ENCODE data around the gene GPC5. TPM values are rescaled to one million over a fixed set of nuclear protein-coding genes. Genes with fewer than 3 reads are reported as not detected.

The GPC5 gene
- total RNA-seq, 1 donor from 2014 or later = 0.07 TPM

DNA sequence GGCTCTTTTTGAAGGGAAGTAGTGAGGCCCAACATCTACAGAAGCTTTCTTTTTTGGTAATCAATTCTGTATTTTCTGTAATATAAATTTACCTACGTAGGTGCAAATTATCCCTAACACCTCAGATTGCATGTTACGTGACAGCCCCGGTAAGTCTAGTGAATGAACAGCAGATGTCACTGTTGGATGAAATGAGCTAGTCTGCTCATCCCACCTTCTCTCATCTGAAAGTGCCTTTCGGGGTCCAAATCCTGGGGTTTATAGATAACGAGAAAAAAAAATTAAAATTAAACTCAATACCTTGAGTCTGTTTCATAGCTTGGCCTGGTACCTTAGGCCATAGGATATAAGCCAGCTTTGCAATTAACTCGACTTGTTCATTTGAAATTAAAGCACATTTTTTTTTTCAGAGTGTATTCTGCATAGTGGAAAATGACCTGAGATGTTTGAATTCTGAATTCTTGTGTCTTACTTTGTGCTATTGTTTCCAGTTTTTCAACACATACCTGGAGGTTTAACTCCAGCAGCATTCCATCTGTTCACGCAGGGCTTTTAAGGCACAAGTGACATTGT lies 548.2 kb downstream of the GPC5 start:
- Histone ChIP-seq H3K4me1 (no peaks in the 10 kb centered on the region), H3K9me3 (ENCODE audit: low read depth) (no peaks in the 10 kb centered on the region), H3K4me3 (no peak overlapping the region), H3K36me3 (no peaks in the 10 kb centered on the region), H3K27ac (no peak overlapping the region), H2AFZ (replicated peaks) (peak overlapping the region; percentile 14), H3K4me2 (no peak overlapping the region), H3K27me3 (peaks cover 11% of the 10 kb centered on the region), H3K79me2 (ENCODE audit: low read depth) (no peaks in the 10 kb centered on the region), H4K20me1 (ENCODE audit: low read depth) (no peaks in the 10 kb centered on the region), H3K9ac (no peak overlapping the region), H3F3A (ENCODE audit: low read depth) (no peaks in the 10 kb centered on the region)
- Mint-ChIP-seq H3K9me3 (no peaks in the 10 kb centered on the region), H3K36me3 (no peaks in the 10 kb centered on the region), H3K27me3 (ENCODE audit: insufficient read depth, low read depth) (peaks cover 5% of the 10 kb centered on the region), H3K4me1 (no peaks in the 10 kb centered on the region), H3K4me3 (no peak overlapping the region), H3K27ac (no peak overlapping the region)
- DNase-seq (ENCODE audit: low spot score) = peak; percentile 63
- TF ChIP-seq EZH2phosphoT487 (IDR thresholded peaks at IDR 0.05) (no peak), EZH2 (IDR thresholded peaks at IDR 0.05) (no peak)
- TF ChIP-seq, protein P1, sequence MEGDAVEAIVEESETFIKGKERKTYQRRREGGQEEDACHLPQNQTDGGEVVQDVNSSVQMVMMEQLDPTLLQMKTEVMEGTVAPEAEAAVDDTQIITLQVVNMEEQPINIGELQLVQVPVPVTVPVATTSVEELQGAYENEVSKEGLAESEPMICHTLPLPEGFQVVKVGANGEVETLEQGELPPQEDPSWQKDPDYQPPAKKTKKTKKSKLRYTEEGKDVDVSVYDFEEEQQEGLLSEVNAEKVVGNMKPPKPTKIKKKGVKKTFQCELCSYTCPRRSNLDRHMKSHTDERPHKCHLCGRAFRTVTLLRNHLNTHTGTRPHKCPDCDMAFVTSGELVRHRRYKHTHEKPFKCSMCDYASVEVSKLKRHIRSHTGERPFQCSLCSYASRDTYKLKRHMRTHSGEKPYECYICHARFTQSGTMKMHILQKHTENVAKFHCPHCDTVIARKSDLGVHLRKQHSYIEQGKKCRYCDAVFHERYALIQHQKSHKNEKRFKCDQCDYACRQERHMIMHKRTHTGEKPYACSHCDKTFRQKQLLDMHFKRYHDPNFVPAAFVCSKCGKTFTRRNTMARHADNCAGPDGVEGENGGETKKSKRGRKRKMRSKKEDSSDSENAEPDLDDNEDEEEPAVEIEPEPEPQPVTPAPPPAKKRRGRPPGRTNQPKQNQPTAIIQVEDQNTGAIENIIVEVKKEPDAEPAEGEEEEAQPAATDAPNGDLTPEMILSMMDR (IDR thresholded peaks at IDR 0.05) = peak; percentile 81

DNA sequence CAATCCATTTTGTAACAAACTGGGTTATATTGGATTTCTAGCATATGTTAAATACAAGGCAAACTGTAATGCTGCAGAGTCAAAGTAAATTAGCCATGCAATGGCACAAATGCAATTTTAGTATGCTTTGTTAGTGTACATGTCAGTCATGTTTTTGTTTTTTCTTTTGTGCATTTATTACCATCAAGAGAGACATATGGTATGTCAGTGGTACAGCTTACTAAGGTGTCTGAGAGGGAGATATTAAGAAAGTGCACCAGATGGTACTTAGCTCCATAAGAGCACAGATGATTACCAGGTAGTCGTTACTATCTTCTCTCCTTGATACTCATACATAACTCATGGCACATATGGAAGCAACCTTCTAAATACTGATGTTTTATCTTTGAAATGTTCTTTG lies 550.3 kb downstream of the GPC5 start:
- Histone ChIP-seq H3K79me2 (ENCODE audit: low read depth) (no peaks in the 10 kb centered on the region), H3K4me1 (no peaks in the 10 kb centered on the region), H3K27me3 (peaks cover 11% of the 10 kb centered on the region), H2AFZ (replicated peaks) (no peak overlapping the region), H3K27ac (no peak overlapping the region), H3K9ac (no peak overlapping the region), H4K20me1 (ENCODE audit: low read depth) (no peaks in the 10 kb centered on the region), H3K4me3 (no peak overlapping the region), H3K4me2 (no peak overlapping the region), H3K9me3 (ENCODE audit: low read depth) (no peaks in the 10 kb centered on the region), H3F3A (ENCODE audit: low read depth) (no peaks in the 10 kb centered on the region), H3K36me3 (no peaks in the 10 kb centered on the region)
- H3K4me1 Mint-ChIP-seq = no peaks in the 10 kb centered on the region
- DNase-seq (ENCODE audit: low spot score) = no peak
- H3K36me3 Mint-ChIP-seq = no peaks in the 10 kb centered on the region
- no peak overlapping the region for H3K4me3 Mint-ChIP-seq
- peaks cover 5% of the 10 kb centered on the region for H3K27me3 Mint-ChIP-seq (ENCODE audit: insufficient read depth, low read depth)
- TF ChIP-seq, protein P1 (IDR thresholded peaks at IDR 0.05) = no peak
- TF ChIP-seq EZH2phosphoT487 (IDR thresholded peaks at IDR 0.05) = no peak
- TF ChIP-seq EZH2 (IDR thresholded peaks at IDR 0.05) = no peak
- H3K27ac Mint-ChIP-seq = no peak overlapping the region
- no peaks in the 10 kb centered on the region for H3K9me3 Mint-ChIP-seq

DNA sequence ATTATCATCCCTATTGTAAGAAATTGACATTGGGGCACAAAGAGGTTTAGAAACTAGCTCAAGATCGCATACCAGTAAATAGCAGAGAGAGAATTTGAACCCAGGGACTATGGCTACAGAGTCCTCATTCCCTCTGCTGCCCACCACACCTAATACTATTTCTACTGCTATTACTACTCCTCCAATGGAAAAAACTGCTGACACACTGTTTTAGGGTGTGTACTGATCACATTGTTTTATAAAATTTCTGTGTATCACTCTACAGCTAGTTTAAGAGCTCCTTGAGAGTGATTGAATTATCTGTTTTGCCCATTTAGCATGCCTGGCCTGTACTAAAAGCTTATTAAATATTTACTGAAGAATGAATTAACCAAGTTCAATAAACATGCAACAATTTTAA lies 552.4 kb downstream of the GPC5 start:
- H2AFZ ChIP-seq (replicated peaks) = no peak overlapping the region
- no peak for DNase-seq (ENCODE audit: low spot score)
- Mint-ChIP-seq H3K27ac (no peak overlapping the region), H3K4me3 (no peak overlapping the region), H3K4me1 (peaks cover 4% of the 10 kb centered on the region), H3K27me3 (ENCODE audit: insufficient read depth, low read depth) (peaks cover 4% of the 10 kb centered on the region), H3K36me3 (no peaks in the 10 kb centered on the region), H3K9me3 (no peaks in the 10 kb centered on the region)
- H3F3A ChIP-seq (ENCODE audit: low read depth) = no peaks in the 10 kb centered on the region
- H3K36me3 ChIP-seq = no peaks in the 10 kb centered on the region
- H3K4me1 ChIP-seq = peaks cover 8% of the 10 kb centered on the region
- H4K20me1 ChIP-seq (ENCODE audit: low read depth) = no peaks in the 10 kb centered on the region
- H3K27me3 ChIP-seq = peaks cover 3% of the 10 kb centered on the region
- TF ChIP-seq, protein P1 (IDR thresholded peaks at IDR 0.05) = no peak
- no peak for TF ChIP-seq EZH2 (IDR thresholded peaks at IDR 0.05)
- TF ChIP-seq EZH2phosphoT487 (IDR thresholded peaks at IDR 0.05) = no peak
- no peaks in the 10 kb centered on the region for H3K79me2 ChIP-seq (ENCODE audit: low read depth)
- no peaks in the 10 kb centered on the region for H3K9me3 ChIP-seq (ENCODE audit: low read depth)
- H3K27ac ChIP-seq = no peak overlapping the region
- no peak overlapping the region for H3K9ac ChIP-seq
- no peak overlapping the region for H3K4me2 ChIP-seq
- no peak overlapping the region for H3K4me3 ChIP-seq
